ENCODE measurements around the gene EDC3. TPM values are rescaled to one million over a fixed set of nuclear protein-coding genes. Genes with fewer than 3 reads are reported as not detected.

Gene EDC3
- total and polyA plus RNA-seq, 9 of the 15 experiments (the other 6 are each of a cell fraction or from before 2014, with no cell fraction given): 11.7 to 63.9 (median 32.8) TPM

DNA sequence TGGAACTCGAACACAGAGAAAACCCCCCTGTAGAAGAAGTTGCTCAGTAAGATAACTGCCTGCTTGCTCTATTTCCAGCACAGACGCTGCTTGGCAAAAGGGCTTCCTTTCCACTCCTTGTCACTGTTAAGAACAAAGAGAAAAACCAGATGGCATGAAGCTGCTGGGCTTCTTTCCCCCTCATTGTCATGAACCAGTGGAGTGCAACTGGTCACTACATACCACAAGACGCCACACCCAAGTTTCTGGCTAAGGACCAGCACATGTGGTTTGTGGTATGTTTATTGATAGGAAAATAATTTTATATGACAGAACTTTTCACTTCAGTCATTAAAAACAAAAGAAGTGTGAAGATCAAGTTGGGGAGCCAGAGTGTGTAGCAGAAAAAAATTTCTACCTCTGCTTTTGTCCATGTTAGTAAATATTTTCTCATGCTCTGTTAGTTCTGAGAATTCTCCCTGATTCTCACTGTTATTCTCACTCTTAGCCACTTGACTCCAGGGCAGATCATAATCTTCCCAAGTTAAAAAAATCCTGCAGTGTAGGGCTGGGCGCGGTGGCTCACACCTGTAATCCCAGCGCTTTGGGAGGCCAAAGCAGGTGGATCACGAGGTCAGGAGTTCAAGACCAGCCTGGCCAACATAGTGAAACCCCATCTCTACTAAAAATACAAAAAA, 42.3 kb downstream of the EDC3 start (continued):
- no peak for TF ChIP-seq OTX1 (CRISPR knock-in tag; IDR thresholded peaks at IDR 0.05)
- no peak for TF ChIP-seq ZNF121 (CRISPR knock-in tag; conservative IDR thresholded peaks at IDR 0.05)
- no peak for TF ChIP-seq HMG20B (CRISPR knock-in tag; IDR thresholded peaks at IDR 0.05)
- no peak for TF ChIP-seq ZNF655 (CRISPR knock-in tag; IDR thresholded peaks at IDR 0.05)
- no peak for TF ChIP-seq PHB2 (IDR thresholded peaks at IDR 0.05; ENCODE audit: low read depth)
- no peak for TF ChIP-seq ZBTB49 (CRISPR knock-in tag; IDR thresholded peaks at IDR 0.05; ENCODE audit: borderline replicate concordance)

DNA sequence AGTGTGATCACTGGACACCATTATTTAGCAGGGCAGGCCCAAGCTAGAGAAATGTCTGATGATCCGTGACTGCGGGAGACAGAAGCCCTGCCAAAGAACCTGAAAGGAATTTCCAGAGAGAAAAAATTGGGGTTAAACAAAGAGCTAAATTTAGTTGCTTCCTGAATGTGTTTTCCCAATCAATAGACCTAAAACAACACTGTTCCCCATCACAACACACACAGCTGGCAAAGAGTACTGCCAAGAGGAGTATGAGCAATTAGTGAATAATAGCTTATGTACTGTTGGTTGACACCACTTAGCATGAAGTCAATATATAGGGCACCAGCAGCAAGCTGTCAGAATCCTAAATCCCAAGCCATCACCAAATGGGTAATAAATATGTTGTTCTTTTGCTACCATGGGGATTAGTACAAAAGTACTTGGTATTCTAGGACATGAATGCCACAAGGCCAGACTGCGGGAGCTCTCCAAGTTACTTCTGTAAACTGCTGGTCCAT, 44.5 kb downstream of the EDC3 start:
- WGBS (ENCODE audit: insufficient coverage, low coverage, missing lambda C conversion rate): 92% methylated on average over 3 of the region's 3 CpGs
- Histone ChIP-seq H3K4me1 (replicated peaks in 1 of 2; ENCODE audit: control insufficient read depth in 2 of 2, insufficient read depth in 2 of 2, low read length in 2 of 2) (no peaks in the 10 kb centered on the region), H3K36me3 (ENCODE audit: control insufficient read depth, insufficient read depth, low read length) (peaks cover 23% of the 10 kb centered on the region; the same call in 2 of the 3 replicates), H4K20me1 (replicated peaks; ENCODE audit: control insufficient read depth, insufficient read depth, low read length) (peaks cover 6% of the 10 kb centered on the region; the same call in 1 of the 2 replicates), H2AFZ (ENCODE audit: low read depth, low read length) (no peak overlapping the region), H3K79me2 (ENCODE audit: control insufficient read depth, insufficient read depth, low read length) (0 out of 3 replicates have a peak, but pooled peaks cover 1% of the 10 kb centered on the region), H3K9me1 (ENCODE audit: control insufficient read depth, insufficient read depth, low read length) (no peaks in the 10 kb centered on the region), H3K9me3 (replicated peaks; ENCODE audit: control insufficient read depth, insufficient read depth, low read depth, low read length) (no peaks in the 10 kb centered on the region), H3K27ac (ENCODE audit: extremely low read depth, low read depth, low read length) (no peak overlapping the region), H3K4me3 (no peak overlapping the region), H3K9ac (ENCODE audit: insufficient read depth in 1 of 2, low read depth in 2 of 2, low read length in 2 of 2) (no peak overlapping the region), H3K27me3 (ENCODE audit: control insufficient read depth in 2 of 2, insufficient read depth in 2 of 2, low read length in 2 of 2) (no peaks in the 10 kb centered on the region), H3K4me2 (ENCODE audit: insufficient read depth, low read length) (no peak overlapping the region)
- CTCF ChIA-PET (ENCODE audit: low intra/inter-chr PET ratio): no interaction called here
- POLR2A ChIA-PET: no interaction called here
- peak; percentile 64 for FAIRE-seq
- intact Hi-C loops (cut with micrococcal nuclease): no loop called here
- ATAC-seq: no peak
- no TSS peak for BruUV-seq (replicated peaks)
- no peak for DNase-seq (ENCODE audit: extremely low read depth in 1 of 4, low spot score in 3 of 4)
- TF ChIP-seq HDAC8 (tag; IDR thresholded peaks at IDR 0.05) (no peak), TCF7L2 (IDR thresholded peaks at IDR 0.05; ENCODE audit: low read depth, low read length) (no peak), FOXA3 (CRISPR knock-in tag; conservative IDR thresholded peaks at IDR 0.05 in 1 of 2, IDR thresholded peaks at IDR 0.05 in 1 of 2) (no peak), TRIM28 (IDR thresholded peaks at IDR 0.05) (no peak), SREBF2 (CRISPR knock-in tag; IDR thresholded peaks at IDR 0.05) (no peak), GTF2A2 (tag; IDR thresholded peaks at IDR 0.05) (no peak)
- TF ChIP-seq, protein P1, sequence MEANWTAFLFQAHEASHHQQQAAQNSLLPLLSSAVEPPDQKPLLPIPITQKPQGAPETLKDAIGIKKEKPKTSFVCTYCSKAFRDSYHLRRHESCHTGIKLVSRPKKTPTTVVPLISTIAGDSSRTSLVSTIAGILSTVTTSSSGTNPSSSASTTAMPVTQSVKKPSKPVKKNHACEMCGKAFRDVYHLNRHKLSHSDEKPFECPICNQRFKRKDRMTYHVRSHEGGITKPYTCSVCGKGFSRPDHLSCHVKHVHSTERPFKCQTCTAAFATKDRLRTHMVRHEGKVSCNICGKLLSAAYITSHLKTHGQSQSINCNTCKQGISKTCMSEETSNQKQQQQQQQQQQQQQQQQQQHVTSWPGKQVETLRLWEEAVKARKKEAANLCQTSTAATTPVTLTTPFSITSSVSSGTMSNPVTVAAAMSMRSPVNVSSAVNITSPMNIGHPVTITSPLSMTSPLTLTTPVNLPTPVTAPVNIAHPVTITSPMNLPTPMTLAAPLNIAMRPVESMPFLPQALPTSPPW (CRISPR knock-in tag; IDR thresholded peaks at IDR 0.05): no peak
- in situ Hi-C loops (cut with MboI): no loop called here

Measured in K562 (cell line).